ENCODE measurements around the gene GTF2E1.

- TF ChIP-seq CTCF (IDR thresholded peaks at IDR 0.05; ENCODE audit: insufficient read depth, low read depth, low read length) (no peak), EZH2 (IDR thresholded peaks at IDR 0.05; ENCODE audit: insufficient read depth, low read length) (no peak)
Measured at GRCh38 chr3:120705884-120706582, 36.5 kb upstream of the GTF2E1 start.
